ENCODE results near the gene ACTL7A. TPM values are rescaled to one million over a fixed set of nuclear protein-coding genes. Genes with fewer than 3 reads are reported as not detected.
A peak's percentile ranks its signal among the peaks of the same experiment; 100 is the strongest.
"Not testable (repeated sequence)": the region's sequence is repeated elsewhere in the genome, so short reads cannot be mapped to it uniquely, and the experiment has no call there.

Gene ACTL7A
- polyA plus RNA-seq, 4 donors, result not detected

- FAIRE-seq (no peak), DNase-seq (no peak)
- 46 to 52% (median 50%) methylated on average over 2 of the region's 2 CpGs for WGBS, 3 donors
- Histone ChIP-seq H3K36me3 (ENCODE audit: control insufficient read depth in 3 of 3, insufficient read depth in 2 of 3, low read depth in 1 of 3, low read length in 3 of 3) (no peaks in the 10 kb centered on the region), H3K4me1 (ENCODE audit: control insufficient read depth in 3 of 3, insufficient read depth in 2 of 3, low read depth in 1 of 3, low read length in 2 of 3) (no peaks in the 10 kb centered on the region), H3K9me3 (ENCODE audit: control insufficient read depth in 2 of 2, insufficient read depth in 1 of 2, low read depth in 1 of 2, low read length in 1 of 2) (no peaks in the 10 kb centered on the region), H3K4me3 (ENCODE audit: low read depth in 1 of 3, low read length in 3 of 3) (no peak overlapping the region), H3K27me3 (ENCODE audit: control insufficient read depth in 3 of 3, insufficient read depth in 3 of 3, low read length in 3 of 3) (no peaks in the 10 kb centered on the region), H3K27ac (ENCODE audit: low read depth in 1 of 3, low read length in 2 of 3) (no peak overlapping the region)
Observed at GRCh38 chr9:108844391-108844790, 17.7 kb upstream of the ACTL7A start.

GRCh38 chr9:108844856-108845255 is 17.2 kb upstream of the ACTL7A start:
- Histone ChIP-seq H3K36me3 (ENCODE audit: control insufficient read depth in 3 of 3, insufficient read depth in 2 of 3, low read depth in 1 of 3, low read length in 3 of 3) (no peaks in the 10 kb centered on the region), H3K27me3 (ENCODE audit: control insufficient read depth in 3 of 3, insufficient read depth in 3 of 3, low read length in 3 of 3) (no peaks in the 10 kb centered on the region), H3K4me3 (ENCODE audit: low read depth in 1 of 3, low read length in 3 of 3) (no peak overlapping the region), H3K4me1 (ENCODE audit: control insufficient read depth in 3 of 3, insufficient read depth in 2 of 3, low read depth in 1 of 3, low read length in 2 of 3) (no peaks in the 10 kb centered on the region), H3K27ac (ENCODE audit: low read depth in 1 of 3, low read length in 2 of 3) (no peak overlapping the region), H3K9me3 (ENCODE audit: control insufficient read depth in 2 of 2, insufficient read depth in 1 of 2, low read depth in 1 of 2, low read length in 1 of 2) (no peaks in the 10 kb centered on the region)
- DNase-seq (no peak), FAIRE-seq (no peak)
- 75 to 91% (median 85%) methylated on average over 2 of the region's 2 CpGs for WGBS, 3 donors

- H3K9me3 ChIP-seq (ENCODE audit: control insufficient read depth in 2 of 2, insufficient read depth in 1 of 2, low read depth in 1 of 2, low read length in 1 of 2), result no peaks in the 10 kb centered on the region
- H3K27ac ChIP-seq (ENCODE audit: low read depth in 1 of 3, low read length in 2 of 3), result no peak overlapping the region
- H3K4me1 ChIP-seq (ENCODE audit: control insufficient read depth in 3 of 3, insufficient read depth in 2 of 3, low read depth in 1 of 3, low read length in 2 of 3), result no peaks in the 10 kb centered on the region
- DNase-seq (no peak), FAIRE-seq (no peak)
- no peaks in the 10 kb centered on the region for H3K36me3 ChIP-seq (ENCODE audit: control insufficient read depth in 3 of 3, insufficient read depth in 2 of 3, low read depth in 1 of 3, low read length in 3 of 3)
- WGBS, 3 donors, result 85 to 87% (median 86%) methylated on average over 5 of the region's 5 CpGs
- H3K4me3 ChIP-seq (ENCODE audit: low read depth in 1 of 3, low read length in 3 of 3), result no peak overlapping the region
- H3K27me3 ChIP-seq (ENCODE audit: control insufficient read depth in 3 of 3, insufficient read depth in 3 of 3, low read length in 3 of 3), result no peaks in the 10 kb centered on the region
Observed at GRCh38 chr9:108845507-108845906, 16.6 kb upstream of the ACTL7A start.

GRCh38 chr9:108845947-108846346 is 16.1 kb upstream of the ACTL7A start:
- no peaks in the 10 kb centered on the region for H3K27me3 ChIP-seq (ENCODE audit: control insufficient read depth in 3 of 3, insufficient read depth in 3 of 3, low read length in 3 of 3)
- 86 to 89% (median 86%) methylated on average over 2 of the region's 2 CpGs for WGBS, 3 donors
- DNase-seq (no peak), FAIRE-seq (no peak)
- H3K4me1 ChIP-seq (ENCODE audit: control insufficient read depth in 3 of 3, insufficient read depth in 2 of 3, low read depth in 1 of 3, low read length in 2 of 3), result no peaks in the 10 kb centered on the region
- no peak overlapping the region for H3K27ac ChIP-seq (ENCODE audit: low read depth in 1 of 3, low read length in 2 of 3)
- no peaks in the 10 kb centered on the region for H3K36me3 ChIP-seq (ENCODE audit: control insufficient read depth in 3 of 3, insufficient read depth in 2 of 3, low read depth in 1 of 3, low read length in 3 of 3)
- H3K4me3 ChIP-seq (ENCODE audit: low read depth in 1 of 3, low read length in 3 of 3), result no peak overlapping the region
- H3K9me3 ChIP-seq (ENCODE audit: control insufficient read depth in 2 of 2, insufficient read depth in 1 of 2, low read depth in 1 of 2, low read length in 1 of 2), result no peaks in the 10 kb centered on the region

GRCh38 chr9:108848296-108848695 is 13.8 kb upstream of the ACTL7A start:
- not testable (repeated sequence) for H3K27me3 ChIP-seq (ENCODE audit: control insufficient read depth in 3 of 3, insufficient read depth in 3 of 3, low read length in 3 of 3); H3K4me1 ChIP-seq (ENCODE audit: control insufficient read depth in 3 of 3, insufficient read depth in 2 of 3, low read depth in 1 of 3, low read length in 2 of 3); H3K4me3 ChIP-seq (ENCODE audit: low read depth in 1 of 3, low read length in 3 of 3); DNase-seq; H3K36me3 ChIP-seq (ENCODE audit: control insufficient read depth in 3 of 3, insufficient read depth in 2 of 3, low read depth in 1 of 3, low read length in 3 of 3); FAIRE-seq; H3K27ac ChIP-seq (ENCODE audit: low read depth in 1 of 3, low read length in 2 of 3); H3K9me3 ChIP-seq (ENCODE audit: control insufficient read depth in 2 of 2, insufficient read depth in 1 of 2, low read depth in 1 of 2, low read length in 1 of 2)
- 93 to 97% (median 93%) methylated on average over 8 of the region's 8 CpGs for WGBS, 3 donors

- FAIRE-seq, result no peak
- Histone ChIP-seq H3K4me3 (ENCODE audit: low read depth in 1 of 3, low read length in 3 of 3) (no peak overlapping the region), H3K9me3 (ENCODE audit: control insufficient read depth in 2 of 2, insufficient read depth in 1 of 2, low read depth in 1 of 2, low read length in 1 of 2) (no peaks in the 10 kb centered on the region), H3K27me3 (ENCODE audit: control insufficient read depth in 3 of 3, insufficient read depth in 3 of 3, low read length in 3 of 3) (no peaks in the 10 kb centered on the region), H3K36me3 (ENCODE audit: control insufficient read depth in 3 of 3, insufficient read depth in 2 of 3, low read depth in 1 of 3, low read length in 3 of 3) (no peaks in the 10 kb centered on the region), H3K27ac (ENCODE audit: low read depth in 1 of 3, low read length in 2 of 3) (no peak overlapping the region), H3K4me1 (ENCODE audit: control insufficient read depth in 3 of 3, insufficient read depth in 2 of 3, low read depth in 1 of 3, low read length in 2 of 3) (no peaks in the 10 kb centered on the region)
- WGBS, 3 donors, result 94 to 99% (median 95%) methylated on average over 3 of the region's 3 CpGs
- DNase-seq, result peak; percentile 5 to 38
Observed at GRCh38 chr9:108850293-108850897, 11.7 kb upstream of the ACTL7A start.

GRCh38 chr9:108851138-108851537 is 10.9 kb upstream of the ACTL7A start:
- no peaks in the 10 kb centered on the region for H3K27me3 ChIP-seq (ENCODE audit: control insufficient read depth in 3 of 3, insufficient read depth in 3 of 3, low read length in 3 of 3)
- H3K4me1 ChIP-seq (ENCODE audit: control insufficient read depth in 3 of 3, insufficient read depth in 2 of 3, low read depth in 1 of 3, low read length in 2 of 3), result no peaks in the 10 kb centered on the region
- no peak overlapping the region for H3K27ac ChIP-seq (ENCODE audit: low read depth in 1 of 3, low read length in 2 of 3)
- no peak overlapping the region for H3K4me3 ChIP-seq (ENCODE audit: low read depth in 1 of 3, low read length in 3 of 3)
- FAIRE-seq, result no peak
- no peaks in the 10 kb centered on the region for H3K9me3 ChIP-seq (ENCODE audit: control insufficient read depth in 2 of 2, insufficient read depth in 1 of 2, low read depth in 1 of 2, low read length in 1 of 2)
- no peak for DNase-seq
- H3K36me3 ChIP-seq (ENCODE audit: control insufficient read depth in 3 of 3, insufficient read depth in 2 of 3, low read depth in 1 of 3, low read length in 3 of 3), result no peaks in the 10 kb centered on the region
- 74 to 91% (median 79%) methylated on average over 3 of the region's 3 CpGs for WGBS, 3 donors

GRCh38 chr9:108852079-108852478 is 10.0 kb upstream of the ACTL7A start:
- DNase-seq, result no peak
- no peaks in the 10 kb centered on the region for H3K9me3 ChIP-seq (ENCODE audit: control insufficient read depth in 2 of 2, insufficient read depth in 1 of 2, low read depth in 1 of 2, low read length in 1 of 2)
- H3K36me3 ChIP-seq (ENCODE audit: control insufficient read depth in 3 of 3, insufficient read depth in 2 of 3, low read depth in 1 of 3, low read length in 3 of 3), result no peaks in the 10 kb centered on the region
- no peaks in the 10 kb centered on the region for H3K4me1 ChIP-seq (ENCODE audit: control insufficient read depth in 3 of 3, insufficient read depth in 2 of 3, low read depth in 1 of 3, low read length in 2 of 3)
- H3K27me3 ChIP-seq (ENCODE audit: control insufficient read depth in 3 of 3, insufficient read depth in 3 of 3, low read length in 3 of 3), result no peaks in the 10 kb centered on the region
- H3K4me3 ChIP-seq (ENCODE audit: low read depth in 1 of 3, low read length in 3 of 3), result no peak overlapping the region
- WGBS, 3 donors, result 11 to 25% (median 19%) methylated on average over 1 of the region's 1 CpG
- no peak for FAIRE-seq
- H3K27ac ChIP-seq (ENCODE audit: low read depth in 1 of 3, low read length in 2 of 3), result no peak overlapping the region

GRCh38 chr9:108854094-108854493 is 8.0 kb upstream of the ACTL7A start:
- DNase-seq (no peak), FAIRE-seq (no peak)
- Histone ChIP-seq H3K9me3 (ENCODE audit: control insufficient read depth in 2 of 2, insufficient read depth in 1 of 2, low read depth in 1 of 2, low read length in 1 of 2) (no peaks in the 10 kb centered on the region), H3K4me3 (ENCODE audit: low read depth in 1 of 3, low read length in 3 of 3) (no peak overlapping the region), H3K36me3 (ENCODE audit: control insufficient read depth in 3 of 3, insufficient read depth in 2 of 3, low read depth in 1 of 3, low read length in 3 of 3) (no peaks in the 10 kb centered on the region), H3K4me1 (ENCODE audit: control insufficient read depth in 3 of 3, insufficient read depth in 2 of 3, low read depth in 1 of 3, low read length in 2 of 3) (no peaks in the 10 kb centered on the region), H3K27me3 (ENCODE audit: control insufficient read depth in 3 of 3, insufficient read depth in 3 of 3, low read length in 3 of 3) (no peaks in the 10 kb centered on the region), H3K27ac (ENCODE audit: low read depth in 1 of 3, low read length in 2 of 3) (no peak overlapping the region)
- 86 to 97% (median 94%) methylated on average over 3 of the region's 3 CpGs for WGBS, 3 donors

Measured in small intestine (tissue), 7 donors.